Left ventricle myocardium inferior (tissue), 1 donor: Measurements from ENCODE around the gene MXD3. TPM values are rescaled to one million over a fixed set of nuclear protein-coding genes. Genes with fewer than 3 reads are reported as not detected.
A peak's percentile ranks its signal among the peaks of the same experiment; 100 is the strongest.

Source experiments
- DNase-seq: peaks from one replicate; pipeline ENCODE4 v3.0.0-alpha.2; 2020
- H3K27ac ChIP-seq: fragments of 200-600 bp; replicated peaks from 2 replicates; pipeline ENCODE4 v1.8.0; 2021
- H3K27me3 ChIP-seq: fragments of 200-600 bp; 2 replicates; pipeline ENCODE4 v1.8.0; 2021; ENCODE audit warnings: low read depth
- H3K36me3 ChIP-seq: fragments of 200-600 bp; 2 replicates; pipeline ENCODE4 v1.8.0; 2021
- H3K4me1 ChIP-seq: fragments of 200-600 bp; 2 replicates; pipeline ENCODE4 v1.8.0; 2021
- H3K4me3 ChIP-seq: fragments of 200-600 bp; 2 replicates; pipeline ENCODE4 v1.8.0; 2021; ENCODE audit warnings: mild to moderate bottlenecking, moderate library complexity
- H3K9me3 ChIP-seq: fragments of 200-600 bp; replicated peaks from 2 replicates; pipeline ENCODE4 v1.8.0; 2021
- intact Hi-C: fragments of 100-400 bp; cut with micrococcal nuclease; formaldehyde crosslinking; loops from one replicate; pipeline ENCODE4 v1.11.0; 2022
- total RNA-seq: library from RNA; stranded (reverse); fragmentation: NEBNext Ultra II Directional; extraction: Animal tissue kit (Norgen Biotek cat#: 25700); gene quantifications from one replicate; pipeline ENCODE4 v1.2.1, GENCODE V29; 2021
- TF ChIP-seq, protein P1 (sequence below): fragments of 200-600 bp; IDR thresholded peaks from 2 replicates; pipeline ENCODE4 v1.8.0; 2021; ENCODE audit warnings: antibody characterized with exemption, mild to moderate bottlenecking, borderline replicate concordance
- donor health status: DM: no; HTN: yes; CAD: no; lungs with severe emphysema.

Gene MXD3
- total RNA-seq, 1 donor from 2014 or later: 2.3 TPM

DNA sequence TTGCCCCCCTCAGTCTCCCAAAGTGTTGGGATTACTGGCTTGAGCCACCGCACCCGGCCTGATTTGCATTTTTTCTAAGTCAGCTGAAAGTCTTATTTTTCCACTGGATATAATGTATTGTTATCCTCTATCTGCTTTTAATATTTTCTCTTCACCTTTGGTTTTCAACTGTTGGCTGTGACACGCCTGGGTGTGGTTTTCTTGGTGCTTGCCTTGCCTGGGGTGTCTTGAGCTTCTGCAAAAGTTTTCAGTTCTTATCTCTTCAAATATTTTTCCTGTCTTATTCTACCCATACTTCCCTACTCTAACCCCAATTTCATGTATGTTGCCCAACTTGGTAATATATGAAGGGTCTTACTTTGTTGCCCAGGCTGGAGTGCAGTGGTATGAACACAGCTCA, 4.3 kb upstream of the MXD3 start:
- no peak overlapping the region for H3K4me3 ChIP-seq
- H3K27ac ChIP-seq: no peak overlapping the region
- DNase-seq: no peak
- TF ChIP-seq, protein P1, sequence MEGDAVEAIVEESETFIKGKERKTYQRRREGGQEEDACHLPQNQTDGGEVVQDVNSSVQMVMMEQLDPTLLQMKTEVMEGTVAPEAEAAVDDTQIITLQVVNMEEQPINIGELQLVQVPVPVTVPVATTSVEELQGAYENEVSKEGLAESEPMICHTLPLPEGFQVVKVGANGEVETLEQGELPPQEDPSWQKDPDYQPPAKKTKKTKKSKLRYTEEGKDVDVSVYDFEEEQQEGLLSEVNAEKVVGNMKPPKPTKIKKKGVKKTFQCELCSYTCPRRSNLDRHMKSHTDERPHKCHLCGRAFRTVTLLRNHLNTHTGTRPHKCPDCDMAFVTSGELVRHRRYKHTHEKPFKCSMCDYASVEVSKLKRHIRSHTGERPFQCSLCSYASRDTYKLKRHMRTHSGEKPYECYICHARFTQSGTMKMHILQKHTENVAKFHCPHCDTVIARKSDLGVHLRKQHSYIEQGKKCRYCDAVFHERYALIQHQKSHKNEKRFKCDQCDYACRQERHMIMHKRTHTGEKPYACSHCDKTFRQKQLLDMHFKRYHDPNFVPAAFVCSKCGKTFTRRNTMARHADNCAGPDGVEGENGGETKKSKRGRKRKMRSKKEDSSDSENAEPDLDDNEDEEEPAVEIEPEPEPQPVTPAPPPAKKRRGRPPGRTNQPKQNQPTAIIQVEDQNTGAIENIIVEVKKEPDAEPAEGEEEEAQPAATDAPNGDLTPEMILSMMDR: no peak
- peaks cover 18% of the 10 kb centered on the region for H3K4me1 ChIP-seq
- peaks cover 3% of the 10 kb centered on the region for H3K36me3 ChIP-seq
- H3K27me3 ChIP-seq: no peaks in the 10 kb centered on the region
- intact Hi-C loops: loop anchor here (10.0 kb wide), 1 partner anchor 139 kb away; no protein-coding TSS in a partner anchor
- H3K9me3 ChIP-seq: no peaks in the 10 kb centered on the region

DNA sequence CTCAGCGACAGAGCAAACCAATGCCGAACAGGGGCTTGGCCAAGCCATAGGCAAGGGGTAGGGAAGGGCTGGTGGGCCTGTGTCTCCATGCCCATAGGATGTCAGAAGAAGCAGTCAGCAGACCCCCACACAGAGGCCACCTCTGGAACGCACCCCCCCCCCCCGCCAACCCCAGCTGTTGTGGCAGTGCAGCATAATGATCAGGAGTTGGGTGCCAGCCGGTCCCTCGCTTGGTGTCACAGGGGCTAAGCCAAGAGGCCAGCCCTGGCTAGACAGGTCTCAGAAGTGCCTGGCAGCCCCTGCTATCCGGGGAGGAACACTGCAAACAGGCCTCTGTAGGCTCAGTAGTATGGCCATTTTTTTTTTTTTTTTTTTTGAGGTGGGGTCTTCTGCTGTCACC, 3.7 kb upstream of the MXD3 start:
- no peak for DNase-seq
- Histone ChIP-seq H3K27ac (no peak overlapping the region), H3K36me3 (no peaks in the 10 kb centered on the region), H3K9me3 (no peaks in the 10 kb centered on the region), H3K27me3 (no peaks in the 10 kb centered on the region), H3K4me1 (peaks cover 24% of the 10 kb centered on the region), H3K4me3 (no peak overlapping the region)
- TF ChIP-seq, protein P1: no peak
- intact Hi-C loops: loop anchor here (10.0 kb wide), 1 partner anchor 139 kb away; no protein-coding TSS in a partner anchor

DNA sequence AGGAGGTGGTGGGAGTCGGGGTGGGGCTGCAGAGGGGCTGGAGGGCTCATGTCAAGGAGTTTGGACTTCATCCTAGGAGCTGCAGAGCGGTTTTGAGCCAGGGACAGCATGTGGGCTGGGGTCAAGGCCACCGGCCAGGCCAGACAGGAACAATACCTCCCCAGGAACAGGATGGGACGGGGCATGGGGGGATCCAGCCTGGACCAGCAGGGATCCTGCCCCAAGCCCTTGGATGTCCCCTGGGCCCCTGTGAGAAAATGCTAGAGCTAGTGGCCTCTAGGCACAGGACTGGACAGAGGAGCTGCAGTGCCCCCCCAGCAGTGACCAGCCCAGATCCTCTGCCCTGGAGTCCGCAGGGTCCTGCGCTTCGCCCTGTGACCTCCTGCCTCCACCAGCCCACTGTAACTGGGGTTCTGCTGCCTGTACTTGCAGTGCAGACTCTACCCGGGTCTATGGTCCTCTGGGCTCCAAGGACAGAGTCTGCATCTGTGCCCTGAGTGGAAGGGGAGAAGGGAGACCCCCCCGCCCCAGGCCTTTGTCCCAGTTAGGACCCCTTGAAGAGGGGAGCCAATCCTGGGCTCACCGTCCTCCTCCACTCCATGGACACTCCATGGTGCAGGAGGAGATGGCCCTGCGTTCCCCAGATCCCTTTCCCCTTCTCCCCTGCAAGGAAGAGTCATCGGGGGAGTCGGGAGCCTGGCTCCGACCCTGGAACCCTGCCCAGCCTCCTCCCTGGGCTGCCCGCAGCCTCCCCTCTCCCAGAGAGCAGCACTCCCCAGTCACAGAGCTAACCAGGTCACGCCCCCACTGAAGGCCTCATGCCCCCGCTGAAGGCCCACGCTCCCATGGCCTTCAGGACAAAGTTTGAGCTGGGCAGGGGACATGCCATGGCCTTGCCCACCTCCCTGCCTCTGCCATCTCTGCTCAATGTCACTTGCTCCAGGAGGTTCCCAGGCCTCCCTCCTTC, 3.0 kb upstream of the MXD3 start:
- H3K27ac ChIP-seq: no peak overlapping the region
- no peaks in the 10 kb centered on the region for H3K36me3 ChIP-seq
- H3K27me3 ChIP-seq: no peaks in the 10 kb centered on the region
- no peak for DNase-seq
- intact Hi-C loops: loop anchor here (10.0 kb wide), 1 partner anchor 140 kb away; no protein-coding TSS in a partner anchor
- no peaks in the 10 kb centered on the region for H3K9me3 ChIP-seq
- H3K4me1 ChIP-seq: peaks cover 32% of the 10 kb centered on the region
- H3K4me3 ChIP-seq: no peak overlapping the region
- TF ChIP-seq, protein P1: no peak

DNA sequence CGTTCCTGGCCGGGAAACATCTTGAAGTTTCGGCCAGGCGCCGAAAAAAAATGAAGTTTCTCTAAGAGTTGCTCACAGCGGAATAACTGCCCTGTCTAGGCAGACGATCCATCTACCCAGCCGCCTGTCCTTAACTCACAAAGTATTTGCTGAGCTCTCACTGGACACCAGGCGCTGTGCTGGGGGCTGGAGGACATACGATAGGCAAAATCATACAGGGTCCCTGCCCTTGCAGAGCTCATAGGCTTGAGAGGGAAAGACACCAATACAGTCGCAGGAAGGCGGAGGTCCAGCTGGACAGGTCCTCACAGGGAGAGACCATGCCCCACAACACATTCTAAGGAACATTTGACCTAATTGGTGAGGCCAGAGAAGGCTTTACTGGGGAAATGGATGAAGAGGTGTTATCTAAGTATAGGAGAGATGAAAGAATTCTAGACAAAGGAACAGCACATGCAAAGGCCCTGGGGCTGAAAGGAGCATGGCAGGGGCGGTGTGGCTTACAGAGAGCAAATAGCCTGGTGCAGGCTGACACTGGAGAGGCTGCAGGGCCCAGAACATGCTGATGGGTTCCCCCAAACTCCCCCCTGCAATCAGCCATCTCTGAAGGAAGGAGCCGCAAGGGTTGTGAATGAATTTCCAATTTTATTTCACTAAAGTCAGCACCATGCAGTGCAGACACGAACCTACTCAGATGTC, 2.0 kb upstream of the MXD3 start:
- H3K9me3 ChIP-seq: no peaks in the 10 kb centered on the region
- no peak overlapping the region for H3K4me3 ChIP-seq
- H3K4me1 ChIP-seq: peaks cover 41% of the 10 kb centered on the region
- no peaks in the 10 kb centered on the region for H3K36me3 ChIP-seq
- TF ChIP-seq, protein P1: no peak
- H3K27ac ChIP-seq: no peak overlapping the region
- no peaks in the 10 kb centered on the region for H3K27me3 ChIP-seq
- DNase-seq: no peak
- intact Hi-C loops: loop anchor here (10.0 kb wide), 1 partner anchor 141 kb away; no protein-coding TSS in a partner anchor

DNA sequence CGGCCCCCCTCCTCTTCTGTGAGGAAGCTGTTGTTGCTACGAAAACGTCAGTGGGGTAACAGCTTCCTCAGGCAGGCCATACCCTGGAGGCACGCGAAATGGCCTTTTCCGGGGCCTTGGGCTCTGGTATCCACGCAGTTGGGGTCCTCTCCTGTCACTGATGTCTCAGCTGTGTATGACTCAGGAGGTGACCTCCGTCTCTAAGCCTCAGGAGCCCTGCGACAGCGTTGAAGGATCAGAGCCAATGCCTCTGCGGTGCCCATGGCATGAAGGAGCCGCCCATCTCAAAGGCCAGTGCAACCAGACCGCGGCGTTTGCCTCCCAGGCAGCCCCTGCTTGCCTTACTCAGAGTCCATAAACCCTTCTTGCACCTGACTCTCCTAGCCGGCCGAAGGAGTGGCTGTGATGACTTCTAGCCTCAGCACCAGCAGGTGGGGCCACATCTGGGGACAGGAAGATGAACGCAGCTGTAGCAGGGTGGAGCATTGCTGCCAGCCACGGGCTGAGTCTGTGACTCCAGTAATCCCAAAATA, 1.0 kb upstream of the MXD3 start:
- Histone ChIP-seq H3K27ac (no peak overlapping the region), H3K36me3 (no peaks in the 10 kb centered on the region), H3K4me1 (peaks cover 42% of the 10 kb centered on the region), H3K9me3 (no peaks in the 10 kb centered on the region), H3K27me3 (no peaks in the 10 kb centered on the region), H3K4me3 (peak overlapping the region; percentile 70)
- intact Hi-C loops: loop anchor here (10.0 kb wide), 1 partner anchor 142 kb away; no protein-coding TSS in a partner anchor
- DNase-seq: no peak
- TF ChIP-seq, protein P1: no peak
